Measurements from ENCODE around the gene FOXP1.

Gene FOXP1

GRCh38 chr3:71258116-71258515, 325.4 kb downstream of the FOXP1 start:
- peak; percentile 91 for DNase-seq

- no peak for DNase-seq
Measured at GRCh38 chr3:71255498-71255897, 328.0 kb downstream of the FOXP1 start.

DNA sequence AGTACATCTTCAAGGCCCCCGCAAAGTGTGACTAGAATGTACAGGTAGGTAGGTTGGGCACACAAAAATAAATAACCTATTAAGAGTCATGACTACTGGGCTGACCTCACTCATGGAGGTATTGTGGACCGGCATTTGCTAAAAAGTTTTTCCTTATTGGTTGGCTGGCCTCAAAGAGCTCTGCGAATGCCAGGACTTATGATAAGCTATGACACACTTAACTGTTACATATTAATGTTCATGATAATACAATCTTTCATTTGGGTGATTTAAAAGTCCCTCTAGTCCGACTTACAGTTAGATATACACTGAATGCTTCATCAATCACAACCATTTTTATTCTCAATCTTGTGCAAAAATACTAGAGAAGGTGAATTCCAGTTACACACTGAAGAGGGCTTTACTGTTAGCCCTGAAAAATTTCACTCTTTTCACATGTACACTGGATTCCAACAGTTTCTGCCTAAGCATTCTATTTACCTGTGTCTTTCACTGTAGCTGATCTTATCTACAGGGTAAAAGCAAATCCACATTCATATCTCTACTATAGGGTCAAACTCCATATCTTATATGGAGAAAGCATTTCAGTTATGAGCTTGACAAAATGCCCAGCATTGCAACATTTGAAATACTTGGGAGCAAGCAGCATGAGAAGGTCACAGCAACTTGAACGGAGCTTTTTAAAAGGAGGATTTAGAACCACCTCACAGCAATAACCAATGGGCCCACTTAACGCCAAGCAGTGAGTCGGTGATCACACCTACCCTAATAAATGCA, 329.1 kb downstream of the FOXP1 start:
- DNase-seq: peak; percentile 71

DNA sequence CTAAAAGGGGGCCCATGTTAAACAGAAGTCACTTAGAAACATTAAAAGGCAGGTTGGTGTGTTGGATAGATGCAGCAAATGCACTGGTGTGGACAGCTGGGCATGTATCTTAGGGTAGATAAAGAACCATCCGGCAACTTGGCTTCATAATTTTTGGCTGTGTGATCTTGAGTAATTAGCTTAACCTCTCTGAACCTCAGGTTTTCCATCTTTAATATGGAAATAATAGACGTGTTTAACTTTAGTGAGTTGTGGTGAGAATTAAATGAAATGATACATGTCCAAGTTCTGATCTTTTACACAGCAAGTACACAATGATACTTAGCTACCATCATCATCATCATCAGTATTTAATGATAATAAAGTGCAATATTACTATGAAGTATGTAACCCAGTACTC, 330.4 kb downstream of the FOXP1 start:
- no peak for DNase-seq

GRCh38 chr3:71252466-71252865, 331.1 kb downstream of the FOXP1 start:
- DNase-seq: no peak

DNA sequence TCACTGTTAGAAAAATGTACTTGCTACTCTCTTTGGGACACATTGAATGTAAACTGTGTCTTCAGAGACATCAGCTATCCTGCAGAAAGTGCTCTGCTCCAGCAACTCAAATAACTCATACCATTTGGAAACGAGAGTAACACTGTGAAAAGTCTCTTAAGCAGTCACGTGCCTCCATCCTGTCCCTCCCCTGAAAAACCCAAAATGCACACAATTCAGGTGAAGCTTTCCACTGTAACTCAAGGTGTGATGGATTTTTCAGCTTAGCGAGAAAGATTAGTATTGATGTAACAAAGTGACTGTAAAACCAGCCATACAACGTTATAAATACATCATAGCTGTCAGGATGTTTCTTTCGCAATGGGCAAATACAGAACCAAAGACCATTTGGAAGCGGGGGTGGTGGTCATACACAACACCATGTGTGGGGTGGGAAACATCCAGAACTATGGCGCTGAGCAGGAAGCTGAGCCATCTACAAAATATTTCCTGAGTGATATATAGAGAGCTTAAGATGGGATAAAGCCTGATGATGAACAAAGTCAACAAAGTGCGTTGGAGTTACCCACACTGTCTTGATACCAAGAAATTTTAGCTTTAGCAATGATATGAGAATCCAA, 332.3 kb downstream of the FOXP1 start:
- DNase-seq: peak; percentile 97

DNA sequence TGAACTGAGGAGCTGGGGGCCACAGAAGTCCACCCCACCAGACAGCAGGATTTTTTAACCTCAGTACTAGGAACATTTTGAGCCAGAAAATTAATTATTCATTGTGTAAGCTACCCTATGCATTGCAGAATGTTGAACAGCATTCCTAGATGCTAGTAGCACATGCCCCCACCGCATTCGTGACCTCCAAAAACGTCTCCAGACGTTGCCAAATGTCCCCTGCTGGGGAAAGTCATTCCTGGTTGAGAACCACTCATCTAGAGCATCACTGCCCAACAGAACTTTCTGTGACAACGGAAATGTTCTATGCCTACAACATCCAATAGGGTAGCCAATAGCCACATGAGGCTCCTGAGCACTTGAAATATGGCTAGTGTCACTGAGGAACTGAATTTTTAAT, 333.5 kb downstream of the FOXP1 start:
- DNase-seq: no peak

DNA sequence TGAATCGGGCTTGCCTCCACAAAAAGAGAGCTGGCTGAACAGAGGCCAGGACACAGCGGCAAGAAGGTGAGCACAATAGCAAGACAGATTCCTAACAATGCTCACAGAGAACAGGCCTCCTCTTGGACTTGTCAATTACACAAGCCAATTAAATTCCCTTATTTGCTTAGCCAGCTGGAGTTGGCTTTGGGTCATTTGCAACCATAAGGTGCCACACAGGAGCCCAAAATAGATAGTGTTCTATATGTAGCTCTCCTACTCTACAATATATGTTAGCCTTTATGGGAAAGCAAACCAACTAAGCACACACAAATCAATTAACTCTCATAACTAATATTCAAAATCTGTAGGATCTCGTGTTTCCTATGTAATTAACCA, 335.6 kb downstream of the FOXP1 start:
- no peak for DNase-seq

DNA sequence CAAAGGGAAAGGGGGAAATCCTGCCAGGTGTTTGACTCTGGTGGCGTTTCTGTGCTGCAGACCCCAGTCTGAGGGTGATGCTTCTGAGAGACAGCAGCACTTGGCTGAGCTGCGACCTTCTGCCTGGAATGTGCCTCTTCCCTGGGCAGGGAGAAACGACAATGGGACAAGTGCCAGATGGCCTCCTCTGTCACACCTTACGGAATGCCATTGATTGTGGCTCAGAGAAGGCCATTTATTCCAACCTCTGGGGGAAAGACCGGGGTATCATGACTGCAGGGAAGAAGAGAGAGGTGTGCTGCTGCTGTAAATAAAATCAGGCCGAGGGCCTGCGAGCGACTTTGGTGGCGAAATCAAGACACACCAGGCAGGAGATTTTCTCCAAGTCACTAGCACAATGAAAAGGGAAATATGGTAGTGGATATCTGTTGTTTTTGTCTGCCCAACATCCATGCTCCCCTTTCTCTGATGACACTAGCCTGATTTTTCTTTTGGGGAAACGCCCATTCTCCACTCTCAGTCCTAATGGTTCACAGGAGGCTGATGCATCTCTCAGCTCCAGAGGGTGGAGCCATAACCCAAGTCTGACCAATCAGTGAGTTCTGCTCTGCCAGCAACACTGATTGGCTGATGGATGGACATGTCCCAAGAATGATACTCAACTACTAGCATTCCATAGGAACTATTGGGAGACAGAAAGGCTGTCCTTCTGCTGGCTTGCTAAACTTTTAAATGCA, 336.1 kb downstream of the FOXP1 start:
- DNase-seq: peak; percentile 74

GRCh38 chr3:71245971-71246880, 337.3 kb downstream of the FOXP1 start:
- no peak for DNase-seq

GRCh38 chr3:71244826-71245488, 338.6 kb downstream of the FOXP1 start:
- DNase-seq: peak; percentile 65

GRCh38 chr3:71244153-71244825, 339.2 kb downstream of the FOXP1 start:
- DNase-seq: no peak

DNA sequence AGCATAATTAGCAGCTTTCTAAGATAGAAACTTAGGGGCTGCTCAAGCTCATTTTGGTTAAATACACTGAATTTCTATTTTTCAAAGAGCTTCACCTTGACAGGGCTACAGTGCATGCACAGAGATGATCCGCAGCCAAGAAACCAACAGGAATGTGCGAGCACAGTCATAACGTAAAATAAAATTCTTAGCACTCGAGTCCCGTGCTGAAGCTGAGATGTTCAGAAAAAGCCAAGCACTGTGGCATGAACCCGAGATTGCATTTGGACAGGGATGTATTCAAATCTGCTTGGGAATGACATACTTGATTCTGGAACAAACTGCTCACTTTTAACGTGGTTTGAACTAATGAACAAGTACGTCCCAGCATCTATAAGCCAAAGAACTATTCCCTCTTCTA, 340.3 kb downstream of the FOXP1 start:
- no peak for DNase-seq

GRCh38 chr3:71241981-71242560, 341.5 kb downstream of the FOXP1 start:
- DNase-seq: no peak

DNA sequence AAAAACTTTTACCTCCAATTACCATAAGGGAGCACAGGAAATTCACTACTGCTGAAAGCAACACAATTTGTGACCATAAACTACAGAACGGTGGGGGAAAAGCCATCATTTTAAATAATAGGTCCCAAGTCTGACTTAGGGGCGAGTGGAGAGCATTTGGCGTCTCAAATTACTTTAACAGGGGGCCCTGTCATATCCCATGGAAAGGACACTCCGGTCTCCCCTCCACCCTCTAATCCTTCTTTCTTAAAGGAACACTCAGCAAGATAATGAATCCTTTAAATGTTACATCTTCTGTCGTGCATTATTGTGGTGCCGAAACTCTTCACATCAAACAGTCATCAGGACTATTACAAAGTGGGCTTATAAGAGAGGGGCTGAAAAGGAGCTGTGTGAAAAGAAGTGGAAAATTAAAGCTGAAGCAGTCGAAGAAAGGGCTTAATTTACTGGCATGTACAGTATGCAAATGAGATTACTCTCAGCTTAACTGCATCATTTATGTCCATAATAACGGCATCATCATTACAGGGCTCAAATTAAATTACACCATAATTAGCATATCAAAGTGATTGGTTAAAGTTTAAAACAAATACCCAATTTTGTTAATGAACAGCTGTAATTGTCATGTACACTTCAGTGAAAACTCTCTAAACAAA, 342.2 kb downstream of the FOXP1 start:
- no peak for DNase-seq

DNA sequence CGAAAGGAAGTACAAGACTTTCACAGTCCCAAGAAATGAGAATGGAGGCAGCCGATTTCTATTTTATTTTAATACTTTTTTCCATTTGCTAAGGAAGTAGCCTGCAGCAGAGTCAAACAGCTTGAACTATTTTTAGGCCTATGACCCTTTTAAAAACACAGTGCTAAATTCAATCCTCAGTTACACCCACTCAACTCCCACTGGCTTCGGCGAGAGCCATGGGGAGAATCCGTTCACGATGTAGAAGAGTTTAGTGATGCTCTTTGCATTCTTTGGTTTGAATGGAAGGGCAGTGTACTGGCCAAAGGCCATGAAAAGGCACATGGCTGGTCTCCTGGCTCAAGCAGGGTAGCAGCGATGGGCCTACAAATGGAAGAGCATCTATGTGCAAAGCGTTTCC, 343.5 kb downstream of the FOXP1 start:
- DNase-seq: no peak

GRCh38 chr3:71238355-71238757, 345.2 kb downstream of the FOXP1 start:
- no peak for DNase-seq

- DNase-seq: no peak
Measured at GRCh38 chr3:71237672-71238071, 345.9 kb downstream of the FOXP1 start.

DNA sequence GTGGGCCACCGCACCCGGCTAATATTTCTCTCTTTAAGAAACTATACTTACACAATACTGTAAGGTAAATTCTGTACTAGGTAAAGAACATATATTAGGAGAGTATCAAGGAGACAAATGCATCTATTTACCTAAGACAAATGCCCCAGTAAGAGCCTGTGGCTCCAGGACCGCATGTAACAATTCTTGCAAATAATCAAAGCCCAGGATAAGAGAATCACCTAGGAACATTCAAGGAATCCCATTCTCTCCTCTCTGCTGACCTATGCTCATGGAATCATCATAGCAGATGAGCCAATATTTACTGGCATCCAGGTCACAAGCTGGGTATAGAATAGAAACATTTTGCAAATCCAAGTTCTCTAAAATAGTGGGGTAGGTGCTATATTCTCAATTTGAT, 347.7 kb downstream of the FOXP1 start:
- no peak for DNase-seq

- no peak for DNase-seq
Measured at GRCh38 chr3:71232895-71233294, 350.6 kb downstream of the FOXP1 start.
